Stimulated activated CD4-positive, alpha-beta T cell treated with anti-CD3 and anti-CD28 coated beads, Interleukin-15, amount 100 ng/mL, for 48 hours (primary cell): ENCODE measurements around the gene VGF.
"Not testable (repeated sequence)": the region's sequence is repeated elsewhere in the genome, so short reads cannot be mapped to it uniquely, and the experiment has no call there.

ENCODE experiments used
- DNase-seq, 2 donors: peaks; one replicate each; pipeline ENCODE4 v3.0.0-alpha.2; 2020; ENCODE audit warnings: low read depth in 2 of 2

VGF gene

GRCh38 chr7:101165075-101165957, at the start of gene VGF:
Gene VGF, minus strand, starts transcription at chr7:101165569. Its CDS starts 726 bp downstream, at chr7:101164843.
- DNase-seq = peak; percentile 84 to 91

- DNase-seq = no peak
Observed at GRCh38 chr7:101212014-101212413, 46.6 kb upstream of the VGF start.

DNA sequence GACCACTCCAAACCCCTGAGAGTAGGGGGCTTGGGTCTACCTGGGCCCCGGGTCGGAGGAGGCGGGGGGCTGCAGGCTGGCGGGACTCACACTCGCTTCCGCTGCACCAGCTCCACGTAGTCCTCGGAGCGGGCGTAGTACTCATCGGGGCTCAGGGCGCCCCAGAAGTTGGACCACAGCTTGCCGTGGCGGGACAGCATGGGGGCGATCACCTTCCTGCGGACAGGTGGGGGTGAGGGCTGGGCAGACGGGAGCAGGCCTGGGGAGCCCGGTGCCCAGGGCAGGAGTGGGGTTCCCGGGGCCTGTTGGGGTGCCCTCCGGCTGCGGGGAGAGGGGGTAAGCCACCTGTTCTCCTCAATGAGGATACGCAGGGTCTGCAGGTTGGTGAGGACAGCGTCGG, 46.1 kb upstream of the VGF start:
- no peak for DNase-seq

- DNase-seq = no peak
Observed at GRCh38 chr7:101210143-101210542, 44.8 kb upstream of the VGF start.

DNA sequence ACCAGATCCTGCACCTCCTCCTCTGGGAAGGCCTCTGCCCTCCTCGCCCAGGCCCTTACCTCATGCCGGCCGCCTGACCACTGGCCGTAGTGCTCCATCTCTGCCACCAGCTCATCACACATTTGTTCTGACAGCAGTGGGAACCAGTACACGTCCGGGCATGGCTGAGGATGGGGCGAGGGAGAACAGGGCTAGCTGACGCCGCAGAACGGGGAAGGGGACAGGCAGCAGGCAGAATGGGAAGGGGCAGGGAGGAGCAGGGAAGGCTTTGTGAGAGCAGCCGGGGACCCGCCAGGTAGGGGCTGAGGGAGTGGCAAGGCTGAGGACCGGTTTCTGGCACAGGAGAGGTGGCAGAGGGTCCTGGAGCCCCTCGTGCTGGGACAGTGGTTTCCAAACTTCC, 43.4 kb upstream of the VGF start:
- DNase-seq = no peak

DNA sequence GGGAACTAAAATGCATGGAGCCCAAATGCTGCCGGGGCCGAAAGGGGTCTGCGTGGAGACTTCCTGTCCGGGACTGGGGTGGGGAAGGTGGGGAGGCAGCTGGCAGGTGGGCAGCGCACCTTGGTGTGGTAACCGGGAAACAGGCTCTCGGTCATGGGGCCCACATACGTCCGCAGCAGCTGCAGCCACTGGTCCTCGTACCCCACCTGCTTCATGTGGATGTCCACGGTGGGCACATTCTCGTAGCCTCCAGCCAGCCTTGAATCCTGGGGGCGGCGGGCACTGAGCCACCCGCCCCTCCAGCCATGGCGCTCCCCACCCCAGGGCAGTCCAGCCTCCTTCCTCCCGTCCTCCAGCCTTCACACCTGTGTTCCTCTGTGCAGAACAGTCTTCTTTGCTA, 42.1 kb upstream of the VGF start:
- DNase-seq = no peak

DNA sequence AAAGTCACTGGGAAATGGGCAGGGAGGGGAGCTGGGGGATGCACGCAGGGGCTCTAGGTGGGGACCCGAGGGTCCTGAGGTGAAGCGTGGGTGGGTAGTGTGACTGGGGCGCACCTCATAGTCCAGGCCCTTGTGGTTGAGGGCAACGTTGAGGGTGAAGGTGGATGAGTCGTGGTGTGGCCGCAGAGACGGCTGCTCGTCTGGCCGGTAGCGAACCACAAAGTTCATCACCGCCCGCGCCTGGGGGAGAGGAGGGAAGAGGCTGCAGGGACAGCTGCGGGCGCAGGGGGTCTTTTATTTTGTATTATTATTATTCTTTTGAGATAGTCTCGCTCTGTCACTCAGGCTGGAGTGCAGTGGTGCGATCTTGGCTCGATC, 41.3 kb upstream of the VGF start:
- DNase-seq = no peak

GRCh38 chr7:101205901-101206664, 40.7 kb upstream of the VGF start:
- no peak for DNase-seq

DNA sequence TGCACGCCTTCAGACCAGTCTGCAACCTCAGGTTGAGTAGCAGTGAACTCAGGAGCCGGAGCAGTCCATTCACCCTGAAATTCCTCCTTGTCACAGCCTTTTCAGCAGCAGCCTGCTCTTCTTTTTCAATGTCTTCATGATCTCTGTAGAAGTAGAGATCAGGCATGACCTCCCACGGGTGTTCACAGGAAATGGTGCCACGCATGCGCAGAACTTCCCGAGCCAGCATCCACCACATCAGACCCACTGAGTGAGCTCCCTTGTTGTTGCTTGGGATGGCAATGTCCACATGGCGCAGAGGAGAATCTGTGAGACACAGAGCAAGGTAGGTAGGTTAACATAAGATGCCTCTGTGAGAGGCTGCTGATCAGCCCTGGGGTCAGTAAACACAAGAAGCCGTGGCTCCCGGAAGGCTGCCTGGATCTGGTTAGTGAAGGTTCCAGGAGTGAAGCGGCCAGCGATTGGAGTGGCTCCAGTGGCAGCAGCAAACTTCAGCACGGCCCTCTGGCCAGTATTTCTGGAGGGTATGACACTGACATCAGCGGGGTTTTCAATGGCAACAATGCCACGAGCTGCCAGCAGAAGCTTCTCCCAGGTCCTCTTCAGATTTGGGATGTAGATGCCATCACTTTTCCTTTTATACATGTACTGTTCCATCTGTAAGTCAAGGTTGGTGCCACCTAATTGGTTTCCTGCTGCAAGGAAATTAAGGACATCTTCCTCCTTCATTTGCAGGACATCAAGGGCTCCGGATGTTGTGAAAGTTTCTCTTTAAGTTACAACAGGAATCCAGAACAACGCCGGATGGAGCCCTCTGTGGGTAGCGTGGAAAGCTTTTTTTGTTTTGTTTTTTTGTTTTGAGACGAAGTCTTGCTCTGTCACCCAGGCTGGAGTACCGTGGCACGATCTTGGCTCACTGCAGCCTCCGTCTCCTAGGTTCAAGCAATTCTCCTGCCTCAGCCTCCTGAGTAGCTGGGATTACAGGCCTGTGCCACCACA, 38.7 kb upstream of the VGF start:
- DNase-seq = peak in 1 of 2 donors; percentile 13

DNA sequence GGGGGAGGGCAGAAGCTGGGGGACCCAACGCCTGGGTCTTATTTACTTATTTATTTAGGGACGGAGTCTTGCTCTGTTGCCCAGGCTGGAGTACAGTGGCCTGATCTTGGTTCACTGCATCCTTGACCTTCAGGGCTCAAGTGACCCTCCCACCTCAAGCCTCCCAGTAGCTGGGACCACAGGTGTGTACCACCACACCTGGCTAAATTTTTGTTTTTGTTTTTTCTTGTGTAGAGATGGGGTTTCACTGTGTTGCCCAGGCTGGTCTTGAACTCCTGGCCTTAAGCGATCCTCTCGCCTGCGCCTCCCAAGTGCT, 37.2 kb upstream of the VGF start:
- no peak for DNase-seq

GRCh38 chr7:101201695-101202602, 36.6 kb upstream of the VGF start:
- DNase-seq = no peak

- no peak for DNase-seq
Observed at GRCh38 chr7:101200862-101201599, 35.7 kb upstream of the VGF start, which contains the start of gene MOGAT3. Gene MOGAT3, minus strand, starts transcription at chr7:101201036. Its CDS starts 182 bp downstream, at chr7:101200854.

GRCh38 chr7:101200504-101200861, 35.1 kb upstream of the VGF start:
- no peak for DNase-seq

- DNase-seq = not testable (repeated sequence)
Observed at GRCh38 chr7:101199522-101199921, 34.2 kb upstream of the VGF start.

DNA sequence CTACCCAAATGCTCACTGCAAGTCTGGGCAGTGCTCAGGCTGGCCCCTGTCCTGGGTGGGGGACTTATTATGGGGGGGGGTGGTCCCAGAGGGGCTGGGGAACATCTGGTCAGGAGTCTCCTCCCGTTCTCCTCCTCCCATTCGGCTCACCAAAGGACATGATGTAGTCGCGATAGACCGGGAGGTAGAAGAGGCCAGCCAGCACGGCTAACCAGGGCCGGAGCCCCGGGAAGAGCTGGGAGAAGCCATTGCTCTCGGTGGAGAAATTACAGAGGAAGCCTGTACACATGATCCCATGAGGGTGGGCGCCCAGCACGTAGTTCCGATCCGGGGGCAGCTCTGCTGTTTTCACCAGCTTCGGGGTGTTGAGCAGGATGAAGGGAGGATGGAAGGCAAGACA, 33.1 kb upstream of the VGF start:
- DNase-seq = no peak

GRCh38 chr7:101197991-101198390, 32.6 kb upstream of the VGF start:
- no peak for DNase-seq

DNA sequence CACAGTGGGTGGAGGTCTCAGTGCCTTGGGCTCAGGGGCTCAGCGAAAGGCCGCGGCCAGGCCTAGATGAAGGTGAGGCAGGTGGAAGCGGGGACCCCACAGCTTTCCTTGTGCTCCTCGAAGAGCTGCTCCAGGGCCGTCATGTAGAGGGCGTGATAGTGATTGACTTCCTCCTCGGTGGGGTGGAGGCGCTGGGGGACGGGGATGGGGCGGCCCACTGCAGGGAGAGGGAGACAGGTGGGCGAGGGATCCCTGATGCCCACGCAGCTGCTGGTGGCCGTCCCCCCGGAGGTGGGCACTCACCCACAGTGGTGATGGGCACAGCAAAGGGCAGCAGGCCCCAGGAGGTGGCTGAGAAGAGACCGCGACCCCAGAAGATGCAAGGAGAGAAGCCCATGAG, 30.5 kb upstream of the VGF start:
- DNase-seq = no peak

GRCh38 chr7:101189109-101189508, 23.7 kb upstream of the VGF start:
- DNase-seq = no peak

DNA sequence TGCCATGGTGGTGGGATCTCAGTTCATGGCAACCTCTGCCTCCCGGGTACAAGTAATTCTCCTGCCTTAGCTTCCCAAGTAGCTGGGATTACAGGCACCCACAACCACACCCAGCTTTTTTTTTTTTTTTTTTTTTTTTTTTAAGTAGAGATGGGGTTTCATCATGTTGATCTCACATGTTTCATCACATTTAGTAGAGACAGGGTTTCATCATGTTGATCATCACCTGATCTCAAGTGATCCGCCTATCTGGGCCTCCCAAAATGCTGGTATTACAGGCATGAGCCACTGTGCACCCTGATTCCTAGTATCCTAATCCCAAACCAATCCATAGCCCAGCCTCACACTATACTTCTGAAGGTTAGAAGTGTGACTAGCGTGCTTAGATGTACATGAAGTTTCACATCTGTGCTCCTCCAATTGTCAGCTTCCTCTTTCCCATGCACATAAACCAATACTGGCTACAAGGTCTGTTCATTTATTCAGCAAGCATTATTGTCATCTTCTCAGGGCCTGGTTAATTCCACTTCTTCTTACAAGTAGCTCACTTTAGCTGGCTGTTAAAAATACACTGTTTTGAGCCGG, 21.6 kb upstream of the VGF start:
- DNase-seq = no peak

- no peak for DNase-seq
Observed at GRCh38 chr7:101186194-101186593, 20.8 kb upstream of the VGF start.
